AG09319 (cell line): ENCODE results near the gene EGLN3.
"Not testable (repeated sequence)": the region's sequence is repeated elsewhere in the genome, so short reads cannot be mapped to it uniquely, and the experiment has no call there.

Experiments
- DNase-seq: peaks from one replicate; pipeline ENCODE4 v3.0.0-alpha.2; 2010; ENCODE audit warnings: low read depth; ENCODE audit errors: extremely low read depth
- TF ChIP-seq, protein P1 (sequence below): IDR thresholded peaks from 2 replicates; pipeline ENCODE4 v1.5.1; 2011; ENCODE audit warnings: low read depth, mild to moderate bottlenecking, inconsistent platforms, low read length, moderate library complexity

EGLN3 gene

DNA sequence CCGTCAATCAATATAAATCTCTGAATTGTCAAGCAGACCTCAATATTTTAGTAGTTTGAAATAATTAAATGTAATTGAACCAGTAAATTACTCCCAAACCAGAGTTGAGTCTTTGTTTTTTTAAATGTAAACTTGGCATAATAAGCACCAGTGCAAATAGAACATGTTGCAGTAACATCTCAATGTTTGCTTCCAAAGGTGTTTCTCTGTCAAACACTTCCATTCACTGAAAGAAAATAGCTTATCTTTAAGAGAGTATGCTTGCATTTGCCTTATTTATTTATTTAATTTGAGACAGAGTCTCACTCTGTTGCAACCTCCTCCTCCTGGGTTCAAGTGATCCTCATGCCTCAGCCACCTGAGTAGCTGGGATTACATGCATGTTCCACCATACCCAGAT is 39.9 kb upstream of the EGLN3 start:
- TF ChIP-seq, protein P1, sequence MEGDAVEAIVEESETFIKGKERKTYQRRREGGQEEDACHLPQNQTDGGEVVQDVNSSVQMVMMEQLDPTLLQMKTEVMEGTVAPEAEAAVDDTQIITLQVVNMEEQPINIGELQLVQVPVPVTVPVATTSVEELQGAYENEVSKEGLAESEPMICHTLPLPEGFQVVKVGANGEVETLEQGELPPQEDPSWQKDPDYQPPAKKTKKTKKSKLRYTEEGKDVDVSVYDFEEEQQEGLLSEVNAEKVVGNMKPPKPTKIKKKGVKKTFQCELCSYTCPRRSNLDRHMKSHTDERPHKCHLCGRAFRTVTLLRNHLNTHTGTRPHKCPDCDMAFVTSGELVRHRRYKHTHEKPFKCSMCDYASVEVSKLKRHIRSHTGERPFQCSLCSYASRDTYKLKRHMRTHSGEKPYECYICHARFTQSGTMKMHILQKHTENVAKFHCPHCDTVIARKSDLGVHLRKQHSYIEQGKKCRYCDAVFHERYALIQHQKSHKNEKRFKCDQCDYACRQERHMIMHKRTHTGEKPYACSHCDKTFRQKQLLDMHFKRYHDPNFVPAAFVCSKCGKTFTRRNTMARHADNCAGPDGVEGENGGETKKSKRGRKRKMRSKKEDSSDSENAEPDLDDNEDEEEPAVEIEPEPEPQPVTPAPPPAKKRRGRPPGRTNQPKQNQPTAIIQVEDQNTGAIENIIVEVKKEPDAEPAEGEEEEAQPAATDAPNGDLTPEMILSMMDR, result no peak
- no peak for DNase-seq

DNA sequence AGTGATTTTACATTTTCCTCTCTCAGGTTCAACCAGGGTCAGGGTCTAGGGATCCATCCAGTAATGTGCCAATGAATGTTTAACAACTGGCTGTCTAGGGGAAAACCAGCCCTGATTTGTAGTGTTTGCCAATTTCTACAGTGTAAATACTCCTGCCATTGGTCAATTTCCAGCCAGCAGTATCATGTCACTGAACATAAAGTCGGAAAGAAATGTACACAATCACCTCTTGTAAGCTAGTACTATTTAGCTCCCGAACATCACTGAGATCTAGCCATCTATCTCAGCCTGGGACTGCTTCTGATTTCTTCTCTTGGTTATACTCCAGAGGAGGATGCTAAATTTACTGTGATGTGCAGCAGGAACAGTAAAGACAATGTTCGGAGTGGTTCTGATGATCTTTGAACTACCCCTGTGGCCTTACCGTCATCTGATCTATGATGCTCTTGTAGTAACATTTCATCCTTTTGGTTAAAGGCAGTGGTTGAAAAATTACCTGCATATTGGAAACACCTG is 36.7 kb upstream of the EGLN3 start:
- TF ChIP-seq, protein P1, result no peak
- DNase-seq, result no peak

DNA sequence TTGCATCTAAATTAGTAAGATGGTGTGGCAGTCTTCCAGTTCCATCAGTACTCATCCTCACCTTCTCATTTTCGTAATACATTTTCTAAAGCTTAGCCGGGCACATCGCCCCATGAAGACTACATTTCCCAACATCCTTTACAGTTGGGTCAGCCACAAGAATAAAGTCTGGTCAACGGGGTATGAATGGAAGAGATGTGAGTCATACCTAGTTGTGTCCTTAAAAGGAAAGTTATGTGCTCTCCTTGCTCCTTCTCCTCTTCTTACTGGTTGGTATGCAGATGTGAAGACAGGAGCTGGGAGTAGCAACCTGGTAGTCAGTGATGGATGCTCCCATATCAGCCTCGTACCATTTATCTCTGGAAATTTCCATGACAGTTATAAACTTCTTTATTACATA is 35.9 kb upstream of the EGLN3 start:
- TF ChIP-seq, protein P1, result no peak
- peak; percentile 14 for DNase-seq

DNA sequence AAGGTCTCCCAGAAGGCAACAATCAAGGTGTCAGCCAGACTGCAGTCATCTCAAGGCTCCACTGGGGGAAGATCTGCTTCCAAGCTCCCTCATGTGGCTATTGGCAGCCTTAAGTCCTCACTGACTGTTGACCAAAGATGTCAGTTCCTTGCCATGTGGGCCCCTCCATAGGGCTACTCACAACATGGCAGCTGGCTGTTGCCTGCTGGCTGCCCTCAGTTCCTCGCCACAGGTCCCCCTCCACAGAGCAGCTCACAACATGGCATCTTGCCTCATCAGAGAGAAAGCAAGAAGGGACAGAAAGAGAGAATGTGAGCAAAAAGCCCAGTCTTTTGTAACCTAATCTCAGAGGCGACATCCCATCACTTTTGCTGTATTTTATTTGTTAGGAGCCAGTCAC is 34.4 kb upstream of the EGLN3 start:
- no peak for DNase-seq
- TF ChIP-seq, protein P1, result no peak

DNA sequence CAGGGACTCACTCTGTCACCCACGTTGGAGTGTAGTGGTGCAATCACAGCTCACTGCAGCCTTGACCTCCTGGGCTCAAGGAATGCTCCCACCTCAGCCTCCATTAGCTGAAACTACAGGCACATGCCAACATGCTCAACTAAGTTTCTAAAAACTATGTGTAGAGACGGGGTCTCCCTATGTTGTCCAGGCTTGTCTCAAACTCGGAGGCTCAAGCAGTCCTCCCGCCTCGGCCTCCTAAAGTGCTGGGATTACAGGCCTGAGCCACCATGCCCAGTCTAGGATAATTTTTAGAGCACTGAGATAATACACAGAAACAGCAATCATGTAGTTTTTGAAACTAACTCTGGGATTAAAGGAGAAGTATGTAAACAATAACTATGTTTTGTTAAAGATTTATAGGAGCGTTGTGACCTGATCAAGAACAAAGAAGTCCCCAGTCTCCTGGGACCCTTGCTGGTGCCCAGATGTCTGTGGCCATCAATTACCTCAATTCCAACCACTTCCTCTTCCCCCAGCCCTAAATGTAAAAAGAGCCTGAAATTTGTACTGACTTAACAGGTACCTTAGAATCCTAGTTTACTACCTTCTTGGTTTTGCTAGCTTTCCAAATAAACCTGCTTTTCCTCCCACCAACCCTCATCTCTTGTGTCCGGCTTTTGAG is 28.9 kb upstream of the EGLN3 start:
- TF ChIP-seq, protein P1, result no peak
- no peak for DNase-seq

DNA sequence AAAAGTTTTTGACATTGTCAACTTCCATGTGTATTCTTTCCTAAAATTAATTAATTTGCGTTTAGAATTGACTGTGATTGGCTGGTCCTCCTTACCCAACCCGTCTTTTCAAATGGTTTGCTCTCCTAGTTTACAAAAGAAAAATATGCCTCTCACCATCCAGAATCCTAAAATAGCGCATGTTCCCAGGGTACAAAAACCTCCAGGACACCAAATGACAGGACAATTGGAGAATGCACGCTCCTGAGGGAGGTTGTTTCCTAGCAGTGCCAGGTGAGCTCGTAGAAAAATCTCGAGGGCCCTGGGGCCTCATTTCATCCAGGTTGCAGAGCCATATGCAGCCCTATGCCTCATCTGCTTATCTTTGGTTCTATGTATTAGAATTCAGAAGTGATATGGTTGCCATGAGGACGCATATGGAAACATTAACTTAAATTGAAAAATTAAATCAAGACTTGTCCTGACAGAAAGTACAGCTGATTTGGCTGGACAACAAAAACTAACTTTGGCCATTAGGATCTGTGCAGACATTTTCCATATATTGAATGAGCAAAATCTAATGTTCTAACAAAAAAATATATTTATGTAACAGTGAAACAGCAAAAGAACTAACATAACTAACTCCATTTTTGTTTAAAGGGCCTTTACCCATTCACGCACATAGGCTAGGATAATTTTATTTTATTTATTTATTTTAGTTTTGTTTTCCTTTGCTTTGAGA is 28.2 kb upstream of the EGLN3 start:
- DNase-seq, result no peak
- TF ChIP-seq, protein P1, result no peak

DNA sequence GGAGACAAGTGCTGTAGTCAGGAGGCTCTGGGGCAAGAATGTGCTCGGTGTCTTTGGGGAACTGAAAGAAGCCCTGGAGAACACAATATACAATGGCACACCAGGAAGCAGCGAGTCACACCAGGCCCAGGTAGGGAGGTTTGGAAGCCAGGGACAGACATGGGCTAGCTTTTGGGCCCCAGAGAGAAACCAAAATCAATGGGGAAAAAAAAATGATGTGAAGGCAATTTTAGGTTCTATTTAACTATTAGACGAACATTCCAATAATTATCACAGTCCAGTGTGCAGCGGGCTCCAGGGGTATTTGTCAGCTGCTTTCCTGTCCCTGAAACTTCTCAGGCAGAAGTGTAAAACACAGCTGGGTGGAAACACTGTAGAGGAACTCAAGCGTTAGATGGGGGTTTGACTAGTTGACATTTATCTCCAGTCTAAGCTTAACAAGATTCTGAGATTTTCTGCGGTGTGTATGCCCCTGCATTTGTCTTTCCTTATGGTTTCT is 21.8 kb upstream of the EGLN3 start:
- TF ChIP-seq, protein P1, result no peak
- no peak for DNase-seq

DNA sequence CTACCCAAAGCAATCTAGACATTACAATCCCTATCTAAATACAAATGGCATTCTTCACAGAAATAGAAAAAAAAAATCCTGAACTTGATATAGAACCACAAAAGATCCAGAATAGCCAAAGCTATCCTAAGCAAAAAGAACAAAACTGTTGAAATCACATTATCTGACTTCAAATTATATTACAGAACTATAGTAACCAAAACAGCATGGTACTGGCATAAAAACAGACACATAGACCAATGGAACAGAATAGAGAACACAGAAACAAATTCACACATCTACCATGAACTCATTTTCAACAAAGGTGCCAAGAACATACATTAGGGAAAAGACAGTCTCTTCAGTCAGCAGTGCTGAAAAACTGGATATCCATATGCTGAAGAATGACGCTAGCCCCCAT is 19.0 kb upstream of the EGLN3 start:
- DNase-seq, result not testable (repeated sequence)
